Parathyroid adenoma (tissue), 2 donors: ENCODE data around the gene PNMT.

Experiments used
- H2AFZ ChIP-seq: fragments of 300-600 bp; sonication (generic); one replicate; pipeline ENCODE4 v1.7.0; 2017; ENCODE audit warnings: antibody characterized with exemption, mild to moderate bottlenecking
- H3K27ac ChIP-seq: fragments of 300-600 bp; sonication (generic); one replicate; pipeline ENCODE4 v1.7.0; 2017
- H3K27me3 ChIP-seq: fragments of 300-600 bp; sonication (generic); one replicate; pipeline ENCODE4 v1.7.0; 2017; ENCODE audit warnings: low read length; ENCODE audit not compliant: control insufficient read depth, insufficient read depth
- H3K36me3 ChIP-seq: fragments of 300-600 bp; sonication (generic); one replicate; pipeline ENCODE4 v1.7.0; 2017; ENCODE audit warnings: low read length; ENCODE audit not compliant: control insufficient read depth, insufficient read depth
- H3K4me1 ChIP-seq: fragments of 300-600 bp; sonication (generic); one replicate; pipeline ENCODE4 v1.7.0; 2017; ENCODE audit warnings: control low read depth
- H3K4me2 ChIP-seq: fragments of 300-600 bp; sonication (generic); one replicate; pipeline ENCODE4 v1.7.0; 2017; ENCODE audit warnings: low read length
- H3K4me3 ChIP-seq: fragments of 300-600 bp; sonication (generic); one replicate; pipeline ENCODE4 v1.7.0; 2017; ENCODE audit warnings: low read depth, low read length
- H3K79me2 ChIP-seq: fragments of 300-600 bp; sonication (generic); one replicate; pipeline ENCODE4 v1.7.0; 2017; ENCODE audit warnings: control low read depth
- H3K9ac ChIP-seq: fragments of 300-600 bp; sonication (generic); one replicate; pipeline ENCODE4 v1.7.0; 2017; ENCODE audit warnings: mild to moderate bottlenecking
- H3K9me3 ChIP-seq: fragments of 300-600 bp; sonication (generic); one replicate; pipeline ENCODE4 v1.7.0; 2017; ENCODE audit warnings: low read length; ENCODE audit not compliant: control insufficient read depth
- TF ChIP-seq, protein P1 (sequence below): fragments of 300-600 bp; sonication (generic); IDR thresholded peaks from one replicate; pipeline ENCODE4 v1.7.0; 2017; ENCODE audit warnings: antibody characterized with exemption, mild to moderate bottlenecking
- donor health status: primary hyperparathyroidism.

PNMT gene

GRCh38 chr17:39703913-39704312, 35.7 kb downstream of the PNMT start:
- Histone ChIP-seq H3K27me3 (no peaks in the 10 kb centered on the region), H3K9ac (no peak overlapping the region), H2AFZ (no peak overlapping the region), H3K9me3 (no peaks in the 10 kb centered on the region), H3K4me3 (no peak overlapping the region), H3K27ac (peak overlapping the region; percentile 97), H3K4me2 (no peak overlapping the region), H3K36me3 (no peaks in the 10 kb centered on the region), H3K79me2 (no peaks in the 10 kb centered on the region), H3K4me1 (peaks cover 40% of the 10 kb centered on the region)
- TF ChIP-seq, protein P1, sequence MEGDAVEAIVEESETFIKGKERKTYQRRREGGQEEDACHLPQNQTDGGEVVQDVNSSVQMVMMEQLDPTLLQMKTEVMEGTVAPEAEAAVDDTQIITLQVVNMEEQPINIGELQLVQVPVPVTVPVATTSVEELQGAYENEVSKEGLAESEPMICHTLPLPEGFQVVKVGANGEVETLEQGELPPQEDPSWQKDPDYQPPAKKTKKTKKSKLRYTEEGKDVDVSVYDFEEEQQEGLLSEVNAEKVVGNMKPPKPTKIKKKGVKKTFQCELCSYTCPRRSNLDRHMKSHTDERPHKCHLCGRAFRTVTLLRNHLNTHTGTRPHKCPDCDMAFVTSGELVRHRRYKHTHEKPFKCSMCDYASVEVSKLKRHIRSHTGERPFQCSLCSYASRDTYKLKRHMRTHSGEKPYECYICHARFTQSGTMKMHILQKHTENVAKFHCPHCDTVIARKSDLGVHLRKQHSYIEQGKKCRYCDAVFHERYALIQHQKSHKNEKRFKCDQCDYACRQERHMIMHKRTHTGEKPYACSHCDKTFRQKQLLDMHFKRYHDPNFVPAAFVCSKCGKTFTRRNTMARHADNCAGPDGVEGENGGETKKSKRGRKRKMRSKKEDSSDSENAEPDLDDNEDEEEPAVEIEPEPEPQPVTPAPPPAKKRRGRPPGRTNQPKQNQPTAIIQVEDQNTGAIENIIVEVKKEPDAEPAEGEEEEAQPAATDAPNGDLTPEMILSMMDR: no peak

- Histone ChIP-seq H3K36me3 (no peaks in the 10 kb centered on the region), H3K4me3 (peak overlapping the region; percentile 12), H3K9me3 (no peaks in the 10 kb centered on the region), H3K4me1 (peaks cover 40% of the 10 kb centered on the region), H3K4me2 (peak overlapping the region; percentile 48), H3K79me2 (no peaks in the 10 kb centered on the region), H3K9ac (no peak overlapping the region), H2AFZ (peak overlapping the region; percentile 80), H3K27ac (peak overlapping the region; percentile 97), H3K27me3 (no peaks in the 10 kb centered on the region)
- TF ChIP-seq, protein P1: no peak
These were observed 36.7 kb downstream of the PNMT start for GRCh38 chr17:39704821-39705551.

DNA sequence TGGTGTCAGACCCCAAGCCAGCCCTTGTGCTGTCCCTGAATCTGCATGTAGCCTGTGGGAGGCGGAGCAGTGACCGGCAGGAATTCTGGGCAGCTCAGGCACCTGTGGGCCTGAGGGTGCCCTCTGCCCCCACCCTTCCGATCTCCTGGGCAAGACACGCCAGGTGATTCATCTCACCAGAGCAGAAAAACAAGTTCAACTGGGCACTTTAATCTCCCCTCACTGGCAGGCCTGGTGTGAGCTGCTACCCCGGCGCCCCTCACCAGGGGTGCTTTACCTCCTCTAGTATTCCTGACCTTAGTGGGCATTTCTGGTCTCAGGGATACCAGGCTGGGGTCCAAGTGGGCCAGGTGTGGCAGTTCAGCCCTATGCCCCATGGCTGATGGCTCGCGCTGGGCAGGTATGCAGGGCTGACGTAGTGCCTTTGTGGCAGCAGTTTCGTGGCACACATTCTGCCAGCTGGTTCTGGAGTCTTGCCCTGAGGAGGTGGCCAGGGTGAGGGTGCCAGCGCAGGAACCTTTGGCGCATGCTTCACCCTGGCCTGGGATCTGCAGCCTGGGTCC, 37.6 kb downstream of the PNMT start:
- TF ChIP-seq, protein P1: no peak
- H3K4me1 ChIP-seq: peaks cover 40% of the 10 kb centered on the region
- H3K9me3 ChIP-seq: no peaks in the 10 kb centered on the region
- peak overlapping the region; percentile 97 for H3K27ac ChIP-seq
- H3K4me2 ChIP-seq: peak overlapping the region; percentile 48
- H2AFZ ChIP-seq: peak overlapping the region; percentile 80
- H3K36me3 ChIP-seq: no peaks in the 10 kb centered on the region
- H3K9ac ChIP-seq: no peak overlapping the region
- peak overlapping the region; percentile 12 for H3K4me3 ChIP-seq
- no peaks in the 10 kb centered on the region for H3K79me2 ChIP-seq
- no peaks in the 10 kb centered on the region for H3K27me3 ChIP-seq

DNA sequence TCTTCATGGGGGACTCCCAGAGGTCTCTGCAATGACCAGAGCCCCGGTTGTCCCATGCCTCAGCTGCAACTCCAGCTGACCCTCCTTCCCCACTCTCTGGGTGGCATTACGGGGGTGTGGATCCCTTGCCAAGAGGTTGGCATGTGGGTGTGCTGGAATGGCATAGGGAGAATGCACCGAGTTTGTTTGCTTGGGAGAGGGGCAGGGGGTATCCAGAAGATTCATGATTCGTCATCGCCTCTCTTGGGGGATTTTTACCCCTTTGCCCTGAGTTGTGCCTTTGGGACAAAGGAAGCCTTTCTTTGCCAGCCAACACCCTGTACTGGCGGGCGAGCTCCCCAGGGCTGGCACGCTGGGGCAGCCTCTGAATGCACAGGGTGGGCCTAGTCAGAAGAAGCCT, 38.1 kb downstream of the PNMT start:
- no peaks in the 10 kb centered on the region for H3K27me3 ChIP-seq
- TF ChIP-seq, protein P1: no peak
- H3K9ac ChIP-seq: no peak overlapping the region
- H3K36me3 ChIP-seq: no peaks in the 10 kb centered on the region
- peaks cover 36% of the 10 kb centered on the region for H3K4me1 ChIP-seq
- peak overlapping the region; percentile 12 for H3K4me3 ChIP-seq
- H3K4me2 ChIP-seq: peak overlapping the region; percentile 48
- peak overlapping the region; percentile 80 for H2AFZ ChIP-seq
- no peaks in the 10 kb centered on the region for H3K79me2 ChIP-seq
- H3K9me3 ChIP-seq: no peaks in the 10 kb centered on the region
- peak overlapping the region; percentile 97 for H3K27ac ChIP-seq
